ENCODE data around the gene FAM32A.

GRCh38 chr19:16225279-16226183, 40.3 kb downstream of the FAM32A start:
- TF ChIP-seq TAF1 (IDR thresholded peaks at IDR 0.05; ENCODE audit: low read depth, low read length) (no peak), POLR2A (IDR thresholded peaks at IDR 0.05; ENCODE audit: low read depth, low read length) (no peak), POLR2AphosphoS5 (IDR thresholded peaks at IDR 0.05; ENCODE audit: low read depth, low read length) (no peak), SPI1 (IDR thresholded peaks at IDR 0.05; ENCODE audit: low read depth, low read length) (no peak), POU2F2 (IDR thresholded peaks at IDR 0.05; ENCODE audit: low read depth, low read length) (no peak)
